GM23248 (cell line): Measurements from ENCODE around the gene GPATCH4. TPM values are rescaled to one million over a fixed set of nuclear protein-coding genes. Genes with fewer than 3 reads are reported as not detected.
"Not testable (repeated sequence)": the region's sequence is repeated elsewhere in the genome, so short reads cannot be mapped to it uniquely, and the experiment has no call there.

Experiments
- DNase-seq: peaks from one replicate; pipeline ENCODE4 v3.0.0-alpha.2; 2015
- H2AFZ ChIP-seq: fragments of 200-600 bp; sonication (generic); 2 replicates; pipeline ENCODE4 v1.6.1; 2016; ENCODE audit warnings: antibody characterized with exemption
- H3F3A ChIP-seq: fragments of 200-600 bp; sonication (generic); 2 replicates; pipeline ENCODE4 v1.6.1; 2016; ENCODE audit warnings: mild to moderate bottlenecking, antibody characterized with exemption, mixed run types; ENCODE audit not compliant: insufficient read depth
- H3K27ac ChIP-seq: fragments of 200-600 bp; sonication (generic); 2 replicates; pipeline ENCODE4 v1.5.1; 2016; ENCODE audit warnings: mild to moderate bottlenecking
- H3K27me3 ChIP-seq: fragments of 200-600 bp; sonication (generic); replicated peaks from 2 replicates; pipeline ENCODE4 v1.6.1; 2016; ENCODE audit warnings: mild to moderate bottlenecking; ENCODE audit not compliant: insufficient read depth
- H3K36me3 ChIP-seq: fragments of 200-600 bp; sonication (generic); 2 replicates; pipeline ENCODE4 v1.6.1; 2016; ENCODE audit warnings: low read depth, mild to moderate bottlenecking
- H3K4me1 ChIP-seq: fragments of 200-600 bp; sonication (generic); 2 replicates; pipeline ENCODE4 v1.6.1; 2016; ENCODE audit warnings: mild to moderate bottlenecking; ENCODE audit not compliant: insufficient read depth
- H3K4me2 ChIP-seq: fragments of 200-600 bp; sonication (generic); one replicate; pipeline ENCODE4 v1.6.1; 2016; ENCODE audit warnings: mild to moderate bottlenecking; ENCODE audit not compliant: unreplicated experiment
- H3K4me3 ChIP-seq: fragments of 200-600 bp; sonication (generic); 2 replicates; pipeline ENCODE4 v1.5.1; 2016; ENCODE audit warnings: mild to moderate bottlenecking
- H3K79me2 ChIP-seq: fragments of 200-600 bp; sonication (generic); 2 replicates; pipeline ENCODE4 v1.6.1; 2016; ENCODE audit warnings: mild to moderate bottlenecking; ENCODE audit not compliant: insufficient read depth
- H3K9ac ChIP-seq: fragments of 200-600 bp; sonication (generic); 2 replicates; pipeline ENCODE4 v1.6.1; 2016; ENCODE audit warnings: mild to moderate bottlenecking
- H3K9me2 ChIP-seq: fragments of 200-600 bp; sonication (generic); 2 replicates; pipeline ENCODE4 v1.6.1; 2016; ENCODE audit warnings: mixed run types, mild to moderate bottlenecking, moderate library complexity; ENCODE audit not compliant: insufficient read depth
- H3K9me3 ChIP-seq: fragments of 200-600 bp; sonication (generic); one replicate; pipeline ENCODE4 v1.6.1; 2017; ENCODE audit warnings: low read depth
- H4K20me1 ChIP-seq: fragments of 200-600 bp; sonication (generic); 2 replicates; pipeline ENCODE4 v1.6.0; 2016; ENCODE audit not compliant: insufficient read depth
- EZH2 ChIP-seq: fragments of 200-600 bp; sonication (generic); IDR thresholded peaks from 2 replicates; pipeline ENCODE4 v1.6.1; 2018; ENCODE audit warnings: antibody characterized with exemption, mild to moderate bottlenecking; ENCODE audit not compliant: insufficient read depth, poor library complexity, severe bottlenecking
- EZH2phosphoT487 ChIP-seq: fragments of 200-600 bp; sonication (generic); IDR thresholded peaks from 2 replicates; pipeline ENCODE4 v1.6.1; 2018; ENCODE audit warnings: antibody characterized with exemption, moderate library complexity, mild to moderate bottlenecking, low read depth; ENCODE audit not compliant: insufficient read depth
- WGBS, 2 experiments: methylation state at CpG; one replicate each; pipeline ENCODE4 v1.1.6; 2015 to 2017; ENCODE audit warnings: low lambda C conversion rate in 2 of 2, low coverage in 1 of 2; ENCODE audit errors: missing lambda C conversion rate in 2 of 2; 5-methylcytosine and 5-hydroxymethylcytosine counted together
- in situ Hi-C: fragments of 300-500 bp; cut with MboI; formaldehyde crosslinking; loops from 2 replicates; pipeline ENCODE4 v1.15.0; 2020
- polyA plus RNA-seq: library from polyadenylated mRNA; unstranded; fragments of >200 nt; fragmentation: Nextera tagmentation; extraction: Ambion mirVana; gene quantifications from 2 replicates; pipeline ENCODE4 v1.2.1, GENCODE V29; 2016
- total RNA-seq: library from RNA; depleted of rRNA; stranded (reverse); fragments of >200 nt; shearing (Covaris generic); gene quantifications from 2 replicates; pipeline ENCODE4 v1.2.3, GENCODE V29; 2014

Gene GPATCH4
- total and polyA plus RNA-seq, 2 experiments from 2014 or later, result 12.5 to 46.6 TPM

DNA sequence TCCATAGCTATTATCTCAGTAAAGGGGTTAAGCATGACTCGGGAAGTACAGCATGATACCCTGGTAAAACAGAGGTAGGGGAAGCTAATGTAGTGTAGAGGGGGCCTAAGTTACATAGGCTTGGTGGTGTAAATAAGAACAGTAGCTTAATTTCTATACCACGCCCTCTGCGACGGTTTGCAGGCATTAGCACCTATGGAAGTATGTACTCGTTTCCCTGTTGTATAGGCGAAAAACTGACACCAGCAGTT lies 10.2 kb downstream of the GPATCH4 start:
- no peaks in the 10 kb centered on the region; the same call in 1 of the 2 replicates for H3K36me3 ChIP-seq
- H4K20me1 ChIP-seq, result no peaks in the 10 kb centered on the region
- H3K9ac ChIP-seq, result peak overlapping the region; percentile 89
- TF ChIP-seq EZH2, result no peak
- TF ChIP-seq EZH2phosphoT487, result no peak
- WGBS, 2 experiments, result 14 to 16% methylated on average over 6 of the region's 6 CpGs
- DNase-seq, result no peak
- peak overlapping the region; percentile 92 for H3K4me2 ChIP-seq
- H3K4me1 ChIP-seq, result peaks cover 5% of the 10 kb centered on the region; the same call in 1 of the 2 replicates
- no peaks in the 10 kb centered on the region for H3K27me3 ChIP-seq
- H3K4me3 ChIP-seq, result peak overlapping the region; percentile 99
- peak overlapping the region; percentile 99 for H2AFZ ChIP-seq
- H3K9me2 ChIP-seq, result no peaks in the 10 kb centered on the region
- peak overlapping the region; percentile 55 for H3K27ac ChIP-seq
- H3F3A ChIP-seq, result peaks cover 19% of the 10 kb centered on the region; the same call in 1 of the 2 replicates
- peaks cover 6% of the 10 kb centered on the region for H3K79me2 ChIP-seq
- H3K9me3 ChIP-seq, result no peaks in the 10 kb centered on the region
- in situ Hi-C loops, result no loop called here

- peaks cover 6% of the 10 kb centered on the region for H3K79me2 ChIP-seq
- peak overlapping the region; percentile 99 for H2AFZ ChIP-seq
- H3K27ac ChIP-seq, result no peak overlapping the region
- no peaks in the 10 kb centered on the region for H3K9me2 ChIP-seq
- WGBS, 2 experiments, result 80 to 87% methylated on average over 10 of the region's 10 CpGs
- peaks cover 19% of the 10 kb centered on the region; the same call in 1 of the 2 replicates for H3F3A ChIP-seq
- no peaks in the 10 kb centered on the region for H4K20me1 ChIP-seq
- H3K36me3 ChIP-seq, result no peaks in the 10 kb centered on the region; the same call in 1 of the 2 replicates
- in situ Hi-C loops, result no loop called here
- H3K4me2 ChIP-seq, result peak overlapping the region; percentile 92
- DNase-seq, result no peak
- no peaks in the 10 kb centered on the region for H3K9me3 ChIP-seq
- no peak for TF ChIP-seq EZH2phosphoT487
- no peak for TF ChIP-seq EZH2
- H3K4me1 ChIP-seq, result peaks cover 5% of the 10 kb centered on the region; the same call in 1 of the 2 replicates
- peak overlapping the region; percentile 89; the same call in 1 of the 2 replicates for H3K9ac ChIP-seq
- H3K4me3 ChIP-seq, result peak overlapping the region; percentile 99
- H3K27me3 ChIP-seq, result no peaks in the 10 kb centered on the region
These were observed 10.7 kb downstream of the GPATCH4 start for GRCh38 chr1:156590326-156591180.

DNA sequence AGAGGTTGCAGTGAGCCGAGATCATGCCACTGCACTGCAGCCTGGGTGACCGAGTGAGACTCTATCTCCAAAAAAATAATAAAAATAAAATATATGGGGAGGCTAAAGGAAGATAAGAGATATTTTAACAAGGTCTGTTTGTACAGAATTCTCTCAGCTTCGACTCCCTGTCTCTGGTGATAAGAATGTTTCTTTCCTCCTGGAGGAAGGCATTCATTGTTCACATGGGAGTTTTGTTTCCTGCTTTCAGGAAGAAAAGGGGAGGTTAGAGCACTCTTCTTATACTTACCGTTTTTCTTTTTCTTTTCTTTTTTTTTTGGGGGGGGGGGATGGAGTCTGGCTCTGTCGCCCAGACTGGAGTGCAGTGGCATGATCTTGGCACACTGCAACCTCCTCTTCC lies 11.7 kb downstream of the GPATCH4 start:
- Histone ChIP-seq H3K9me2 (no peaks in the 10 kb centered on the region), H4K20me1 (no peaks in the 10 kb centered on the region), H3K27me3 (no peaks in the 10 kb centered on the region), H3K4me3 (no peak overlapping the region), H3K79me2 (peaks cover 6% of the 10 kb centered on the region), H3K4me1 (peaks cover 5% of the 10 kb centered on the region; the same call in 1 of the 2 replicates), H3K9ac (no peak overlapping the region), H3K27ac (no peak overlapping the region), H3K4me2 (no peak overlapping the region), H3F3A (peaks cover 12% of the 10 kb centered on the region; the same call in 1 of the 2 replicates), H2AFZ (no peak overlapping the region), H3K9me3 (no peaks in the 10 kb centered on the region), H3K36me3 (no peaks in the 10 kb centered on the region)
- TF ChIP-seq EZH2phosphoT487 (no peak), EZH2 (no peak)
- no peak for DNase-seq
- 58 to 77% methylated on average over 4 to 5 of the region's 5 CpGs for WGBS, 2 experiments
- in situ Hi-C loops, result no loop called here

DNA sequence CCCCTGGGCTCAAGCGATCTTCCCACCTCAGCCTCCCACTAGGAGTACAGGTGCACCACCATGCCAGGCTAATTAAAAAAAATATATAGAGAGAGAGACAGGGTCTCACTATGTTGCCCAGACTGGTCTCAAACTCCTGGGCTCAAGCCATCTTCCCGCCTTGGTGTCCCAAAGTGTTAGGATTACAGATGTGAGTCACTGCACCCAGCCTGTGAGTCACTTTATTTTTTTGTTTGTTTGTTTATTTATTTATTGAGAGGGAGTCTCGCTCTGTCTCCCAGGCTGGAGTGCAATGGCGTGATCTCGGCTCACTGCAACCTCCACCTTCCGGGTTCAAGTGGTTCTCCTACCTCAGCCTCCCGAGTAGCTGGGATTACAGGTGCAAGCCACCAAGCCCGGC lies 13.4 kb downstream of the GPATCH4 start:
- H3K4me2 ChIP-seq, in situ Hi-C loops: not testable (repeated sequence)

More for the DNA sequence above, 13.4 kb downstream of the GPATCH4 start:
- not testable (repeated sequence) for H4K20me1 ChIP-seq, H3K4me3 ChIP-seq, H3F3A ChIP-seq, H3K9ac ChIP-seq, H3K79me2 ChIP-seq, H3K9me3 ChIP-seq, DNase-seq, H3K4me1 ChIP-seq, H3K27ac ChIP-seq, H3K9me2 ChIP-seq, H3K36me3 ChIP-seq, H2AFZ ChIP-seq, H3K27me3 ChIP-seq
- WGBS, 2 experiments, result 77 to 81% methylated on average over 8 of the region's 8 CpGs
